SKM-1 (cell line): ENCODE data around the gene PARVB.
A peak's percentile ranks its signal among the peaks of the same experiment; 100 is the strongest.
"Not testable (repeated sequence)": the region's sequence is repeated elsewhere in the genome, so short reads cannot be mapped to it uniquely, and the experiment has no call there.

Experiments used
- DNase-seq: peaks from one replicate; lab custom pipeline; 2025; ENCODE audit not compliant: unreplicated experiment; lab: John Stamatoyannopoulos, UW

Gene PARVB

DNA sequence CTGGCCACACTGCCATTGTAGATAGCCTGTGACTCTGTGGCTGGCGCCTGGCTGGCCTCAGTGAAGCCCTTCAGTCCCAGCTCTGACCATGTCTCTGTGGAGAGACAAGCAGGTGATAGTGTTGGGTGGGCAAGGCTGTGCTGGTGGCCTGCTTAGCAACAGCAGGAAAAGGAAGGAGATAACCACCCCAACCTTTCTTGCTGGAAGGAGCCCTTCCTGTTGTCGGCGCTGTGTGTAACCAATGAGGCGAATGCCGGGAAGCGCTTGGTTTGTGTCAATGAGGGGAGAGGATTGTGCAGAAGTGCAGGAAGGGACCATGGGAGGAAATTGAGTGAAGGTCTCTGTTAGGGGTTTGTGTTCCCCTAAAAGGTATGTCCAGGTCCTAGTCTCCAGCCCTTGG, 27.3 kb downstream of the PARVB start:
- no peak for DNase-seq

- no peak for DNase-seq
Observed at GRCh38 chr22:44051961-44052360, 27.9 kb downstream of the PARVB start.

DNA sequence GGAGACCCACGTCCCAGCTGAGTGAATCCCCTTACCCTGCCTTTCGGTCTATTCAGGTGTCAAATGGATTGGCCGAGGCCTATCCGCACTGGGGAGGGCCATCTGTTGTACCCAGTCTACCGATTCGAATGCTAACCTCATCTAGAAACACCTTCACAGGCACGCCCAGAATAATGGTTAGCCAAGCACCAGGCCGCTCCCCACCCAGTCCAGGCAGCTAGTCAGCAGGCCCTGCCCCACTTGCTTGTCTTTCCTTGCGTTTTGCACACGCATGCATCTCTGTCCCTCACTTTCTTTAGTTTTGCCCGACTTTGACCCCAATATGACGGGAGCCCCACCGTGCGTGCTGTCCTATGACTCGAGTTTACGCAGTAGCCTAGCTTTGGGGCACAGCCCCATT, 31.7 kb downstream of the PARVB start:
- DNase-seq, result no peak

GRCh38 chr22:44056649-44057048, 32.5 kb downstream of the PARVB start:
- not testable (repeated sequence) for DNase-seq

GRCh38 chr22:44057401-44057987, 33.4 kb downstream of the PARVB start:
- no peak for DNase-seq

DNA sequence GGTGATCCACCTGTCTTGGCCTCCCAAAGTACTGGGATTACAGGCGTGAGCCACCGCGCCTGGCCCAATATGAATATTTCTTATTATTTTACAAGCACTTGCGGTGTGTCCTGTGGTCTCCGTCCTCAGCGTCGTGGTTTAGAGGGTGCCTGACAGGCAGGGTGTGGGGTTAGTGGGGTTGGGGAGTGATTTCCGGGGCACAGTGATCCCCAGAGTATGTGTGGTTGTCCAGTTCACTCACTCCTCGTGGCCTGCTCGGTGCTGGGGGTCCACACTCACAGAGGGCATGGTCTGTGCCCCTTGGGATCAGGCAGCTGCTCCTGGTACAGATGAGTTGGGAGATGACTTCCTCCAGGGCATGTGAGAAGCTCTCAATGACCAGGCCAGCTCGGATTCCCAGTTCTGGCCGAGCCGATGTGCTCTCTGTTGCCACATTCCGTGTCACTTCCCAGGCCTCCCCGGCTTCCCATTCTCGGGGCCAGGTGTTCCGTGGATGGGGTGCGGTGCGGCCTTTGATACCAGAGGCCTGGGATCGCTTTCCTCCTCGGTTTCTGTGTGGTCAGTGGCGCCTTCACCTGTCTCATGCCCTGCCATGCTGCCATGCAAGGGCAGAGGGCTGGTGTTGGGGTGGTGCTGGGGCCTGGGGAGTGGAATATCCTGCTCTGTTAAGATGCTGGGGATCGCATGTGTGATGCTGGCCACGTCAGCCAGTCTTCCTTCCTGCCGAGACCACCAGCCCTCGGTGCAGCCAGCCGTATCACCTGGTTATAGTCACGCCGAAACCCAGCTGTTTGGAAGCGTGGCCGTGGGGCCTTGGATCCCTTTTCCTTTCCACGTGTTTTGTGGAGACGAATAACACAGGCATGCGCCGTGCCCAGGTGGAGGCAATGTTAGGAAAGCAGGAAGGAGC, 39.6 kb downstream of the PARVB start:
- no peak for DNase-seq

- no peak for DNase-seq
Observed at GRCh38 chr22:44067033-44067432, 42.9 kb downstream of the PARVB start.

DNA sequence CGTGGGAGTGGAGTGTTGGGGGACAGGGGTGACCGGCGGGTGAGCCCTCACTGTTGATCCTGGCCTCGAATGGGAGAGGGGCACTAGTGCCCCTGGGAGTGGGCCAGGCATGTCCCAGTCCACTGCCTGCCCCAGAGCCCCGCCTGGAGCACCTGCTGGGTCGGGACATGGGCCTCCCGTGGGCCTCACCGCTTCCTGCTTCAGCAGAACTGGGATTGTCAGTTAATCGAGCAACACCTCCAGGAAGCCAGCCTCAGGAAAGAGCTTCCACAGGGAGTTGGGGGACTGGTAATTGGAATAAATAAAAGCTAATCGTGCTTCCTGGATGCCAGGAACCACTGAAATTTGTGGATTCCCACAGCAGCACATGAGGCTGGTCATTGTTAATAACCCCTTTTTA, 43.8 kb downstream of the PARVB start:
- DNase-seq, result no peak

DNA sequence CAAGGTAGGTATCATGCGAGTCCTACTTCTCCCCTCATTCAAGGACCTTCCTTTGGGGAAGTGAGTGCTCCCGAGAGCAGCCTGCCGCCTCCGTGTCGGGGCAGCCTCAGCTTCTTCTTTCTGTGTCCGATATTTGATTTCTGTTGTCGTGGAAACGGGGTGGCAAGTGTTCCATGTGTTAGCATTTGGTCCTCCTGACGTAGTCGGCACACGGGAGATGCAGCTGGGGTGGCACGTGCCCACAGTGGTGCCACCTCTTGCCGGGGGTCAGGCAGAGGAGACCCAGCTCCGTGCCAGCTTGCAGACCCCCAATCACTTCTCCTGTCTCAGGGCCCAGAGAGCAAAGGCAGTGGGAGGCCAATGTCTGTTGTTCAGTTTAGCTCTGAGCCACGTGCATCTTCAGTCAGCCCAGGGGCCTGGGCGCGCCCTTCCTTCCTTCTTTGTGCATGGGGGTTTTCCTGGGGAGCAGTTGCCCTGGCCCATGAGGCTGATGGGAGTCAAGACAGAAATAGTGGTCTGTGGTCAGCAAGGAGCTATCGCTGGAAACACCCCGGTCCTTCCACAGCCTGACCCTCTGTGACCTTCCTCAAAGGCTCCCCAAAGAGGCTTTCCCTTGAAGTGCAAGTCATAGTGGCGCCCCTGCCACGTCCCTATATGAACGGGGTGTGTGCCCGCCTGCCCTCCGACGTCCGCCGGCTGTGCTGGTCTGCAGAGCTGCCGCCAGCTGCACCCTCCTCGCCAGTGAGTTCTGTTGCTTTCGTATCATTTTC, 44.5 kb downstream of the PARVB start:
- DNase-seq, result peak; percentile 90

DNA sequence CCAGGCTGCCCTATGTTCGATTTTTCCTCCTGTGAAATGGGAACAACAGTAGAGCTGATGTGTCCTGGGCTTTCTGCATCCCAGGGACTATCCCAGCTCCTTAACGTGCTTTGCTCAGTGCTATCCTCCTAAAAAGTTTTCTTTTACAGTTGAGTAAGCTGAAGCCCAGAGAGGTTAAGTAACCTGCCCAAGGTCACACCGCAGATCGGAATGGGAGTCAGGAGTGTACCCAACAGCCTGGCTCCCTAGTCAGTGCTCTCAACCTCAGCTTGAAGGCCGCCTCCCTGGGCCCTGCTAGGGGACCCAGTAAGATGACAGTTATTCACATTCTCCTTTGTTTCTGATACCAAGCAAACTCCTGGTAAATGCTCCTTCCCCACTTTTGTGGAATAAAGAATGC, 45.9 kb downstream of the PARVB start:
- no peak for DNase-seq

DNA sequence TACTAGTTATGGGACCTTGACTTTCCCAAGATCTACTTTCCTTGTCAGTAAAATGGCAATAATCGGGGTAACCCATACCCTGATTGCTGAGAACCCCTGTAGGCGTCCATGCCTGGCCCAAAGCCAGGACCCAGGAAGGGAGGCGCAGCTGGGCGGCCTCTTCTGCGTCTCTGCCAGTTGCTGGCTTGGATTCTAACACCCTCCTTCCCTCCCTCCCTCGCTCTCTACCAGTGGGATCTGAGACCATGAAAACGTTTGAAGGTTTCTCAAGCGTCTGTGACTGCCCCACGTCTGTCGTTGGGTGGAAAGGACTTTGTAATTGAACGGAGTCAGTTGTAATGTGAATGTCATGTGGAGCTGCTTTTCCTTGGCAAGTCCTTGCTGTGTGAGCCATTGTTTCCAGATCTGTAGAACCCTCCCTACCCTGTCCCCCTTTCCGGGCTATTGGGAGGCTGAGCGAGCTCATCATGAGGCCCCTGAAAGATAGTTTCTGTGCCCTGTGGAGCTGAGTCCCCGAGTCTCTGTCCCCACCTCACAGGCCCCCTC, 47.8 kb downstream of the PARVB start:
- DNase-seq, result no peak

GRCh38 chr22:44074337-44074984, 50.4 kb downstream of the PARVB start:
- DNase-seq, result no peak

- no peak for DNase-seq
Observed at GRCh38 chr22:44075022-44075421, 50.9 kb downstream of the PARVB start.

- DNase-seq, result no peak
Observed at GRCh38 chr22:44075670-44076069, 51.6 kb downstream of the PARVB start.

- DNase-seq, result no peak
Observed at GRCh38 chr22:44076825-44077224, 52.7 kb downstream of the PARVB start.

- peak; percentile 17 for DNase-seq
Observed at GRCh38 chr22:44080936-44081861, 57.1 kb downstream of the PARVB start.

GRCh38 chr22:44082801-44083200, 58.7 kb downstream of the PARVB start:
- no peak for DNase-seq

DNA sequence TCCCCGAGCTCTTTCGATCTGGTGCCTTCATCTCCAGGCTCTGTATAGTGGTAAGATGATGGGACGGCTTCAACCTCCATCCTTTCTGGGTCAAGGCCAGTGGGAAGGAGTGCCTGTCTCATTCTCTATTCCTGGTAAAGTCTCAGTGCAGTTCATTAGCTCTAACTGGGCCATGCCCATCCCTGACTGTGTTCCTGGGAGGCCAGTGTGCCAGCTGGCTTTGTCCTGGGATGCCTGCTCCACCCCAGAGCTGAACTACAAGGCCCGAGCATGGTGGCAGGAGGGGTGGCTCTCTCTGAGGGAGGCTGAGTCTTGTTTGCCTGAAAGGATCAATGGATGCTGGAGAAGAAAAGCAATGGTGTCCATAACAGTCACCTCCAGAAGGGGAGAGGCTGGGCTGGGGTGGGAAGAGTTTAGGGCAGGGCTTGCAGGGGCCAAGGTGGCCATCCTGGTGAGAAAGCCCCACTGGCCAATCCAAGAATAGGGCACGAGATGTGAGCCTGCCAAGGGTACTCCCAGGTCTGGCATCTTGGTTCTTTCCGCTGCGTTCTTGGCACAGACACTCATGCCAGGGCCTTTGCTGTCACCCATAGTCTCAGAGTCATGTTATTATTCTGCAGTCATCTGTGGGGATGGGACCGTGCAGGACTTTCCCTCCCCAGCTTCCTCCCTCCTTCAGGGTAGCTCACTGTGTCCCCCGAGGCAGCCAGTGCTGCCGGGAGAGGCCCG, 60.1 kb downstream of the PARVB start:
- DNase-seq, result no peak

DNA sequence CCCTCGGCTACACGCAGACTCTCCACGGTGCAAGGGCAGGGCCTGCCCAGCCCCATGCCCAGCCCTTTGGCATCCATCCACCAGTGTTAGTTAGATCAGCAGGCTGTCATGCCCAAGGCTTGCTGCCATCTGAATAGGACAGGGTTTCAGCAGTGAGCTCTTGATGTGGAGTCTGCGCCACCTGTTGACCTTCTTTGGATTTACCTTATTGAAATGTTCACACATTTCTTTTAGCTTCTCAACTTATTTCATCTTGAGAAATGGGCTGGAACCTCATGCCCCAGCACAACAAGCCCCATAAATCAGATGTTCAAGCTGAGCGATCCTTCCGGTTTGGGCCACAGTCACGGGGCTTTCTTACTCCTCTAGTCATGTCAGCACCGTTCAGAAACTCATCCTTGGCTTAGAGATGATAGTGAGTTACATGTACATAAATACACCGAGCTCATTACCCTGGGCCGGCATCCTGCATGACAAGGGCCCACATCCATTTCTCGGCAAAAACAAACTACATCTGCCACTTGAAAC, 61.7 kb downstream of the PARVB start:
- peak; percentile 19 for DNase-seq
